Embryonic facial prominence (tissue), 1 donor: ENCODE results near the gene WWTR1.

Experiments used
- DNase-seq: peaks from one replicate; pipeline ENCODE4 v3.0.0-alpha.2; 2016; ENCODE audit errors: extremely low spot score

WWTR1 gene

GRCh38 chr3:149625795-149626194 lies 32.0 kb downstream of the WWTR1 start:
- DNase-seq, result no peak

DNA sequence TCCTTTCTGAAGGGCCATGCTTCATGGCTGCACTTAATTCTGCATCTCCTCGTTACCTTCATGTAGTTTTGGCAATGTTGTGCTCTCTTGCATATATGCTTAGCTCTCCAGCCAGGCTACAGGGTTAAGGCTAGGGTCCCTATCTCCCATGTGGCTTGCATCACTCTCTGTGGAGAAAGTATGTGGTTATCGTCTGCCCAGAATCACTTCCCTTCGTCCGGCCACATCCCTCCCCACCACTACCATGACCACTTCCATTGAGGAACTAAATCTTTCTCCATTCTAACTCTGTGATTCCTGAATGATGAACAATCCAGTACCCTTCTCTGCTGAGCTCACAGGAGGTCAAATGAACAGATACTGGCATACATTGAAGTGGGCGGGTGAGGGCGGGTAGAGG lies 34.0 kb downstream of the WWTR1 start:
- DNase-seq, result no peak

DNA sequence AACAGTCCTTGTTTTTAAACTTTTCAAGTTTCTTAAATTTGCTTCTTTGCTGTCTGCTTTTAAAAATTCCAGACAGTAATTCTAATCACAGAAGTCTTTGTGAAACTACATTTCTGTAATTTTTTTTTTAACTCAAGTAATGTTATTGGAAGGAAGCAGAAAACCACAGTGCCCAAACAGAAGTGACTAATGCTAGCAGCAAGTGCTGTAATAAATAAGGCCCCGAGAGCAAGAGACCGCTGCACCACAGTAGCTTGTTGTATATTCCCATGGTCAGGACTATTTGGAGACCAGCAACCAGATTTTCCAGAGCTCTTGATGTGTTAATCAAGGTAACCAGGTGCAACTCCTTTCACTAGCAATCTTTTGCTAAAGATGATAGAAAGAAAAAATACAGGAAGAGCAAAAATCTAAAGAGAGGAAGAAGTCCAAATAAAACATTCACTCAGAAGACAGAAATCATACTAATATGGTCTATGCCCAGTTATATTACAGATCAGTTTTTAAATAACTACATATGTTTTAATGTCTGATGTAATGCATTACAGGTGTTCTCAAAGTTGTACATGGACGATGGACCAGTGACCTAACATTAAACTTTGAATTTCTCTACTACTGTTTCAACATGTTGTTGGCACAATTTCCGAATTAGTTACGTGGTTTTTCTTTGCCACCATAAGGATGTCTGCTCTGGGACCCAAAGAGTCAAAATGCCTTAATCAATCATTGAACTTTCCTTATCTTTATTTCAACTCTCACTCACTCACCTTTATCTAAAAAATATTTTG lies 36.4 kb downstream of the WWTR1 start:
- DNase-seq, result no peak

DNA sequence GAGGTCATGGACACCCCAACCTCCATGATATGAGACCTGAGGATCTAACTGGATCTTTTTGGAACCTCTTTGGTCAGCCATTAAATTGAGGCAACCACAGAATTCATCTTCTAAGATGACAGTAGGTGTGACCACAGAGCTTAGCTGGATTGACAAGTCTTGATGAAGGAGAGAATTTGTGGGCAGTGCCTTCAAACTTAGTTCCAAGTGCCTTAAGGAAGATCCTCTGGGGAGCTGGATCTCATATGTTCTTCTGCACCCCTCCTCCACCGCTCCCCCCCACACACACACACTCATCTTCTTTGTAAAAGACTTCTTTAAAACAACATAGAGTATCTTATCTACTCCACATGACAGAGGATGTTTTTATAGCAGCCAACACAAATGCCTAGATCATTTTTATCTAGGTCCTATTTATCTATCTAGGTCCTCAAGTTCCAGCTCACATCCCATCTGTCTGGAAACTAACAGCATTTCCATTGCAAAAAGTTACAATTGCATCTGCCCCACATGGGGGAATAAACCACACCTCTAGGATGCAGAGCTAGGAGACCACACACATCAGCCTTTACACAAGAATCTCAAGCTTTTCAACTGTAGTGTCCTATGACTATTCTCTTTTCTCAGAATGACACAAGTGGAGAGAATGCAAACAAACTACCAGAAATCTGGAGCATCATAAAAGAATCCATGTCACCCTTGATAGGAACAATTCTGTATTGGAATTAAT lies 37.4 kb downstream of the WWTR1 start:
- no peak for DNase-seq

- DNase-seq, result no peak
These were observed 38.7 kb downstream of the WWTR1 start for GRCh38 chr3:149619136-149619535.

DNA sequence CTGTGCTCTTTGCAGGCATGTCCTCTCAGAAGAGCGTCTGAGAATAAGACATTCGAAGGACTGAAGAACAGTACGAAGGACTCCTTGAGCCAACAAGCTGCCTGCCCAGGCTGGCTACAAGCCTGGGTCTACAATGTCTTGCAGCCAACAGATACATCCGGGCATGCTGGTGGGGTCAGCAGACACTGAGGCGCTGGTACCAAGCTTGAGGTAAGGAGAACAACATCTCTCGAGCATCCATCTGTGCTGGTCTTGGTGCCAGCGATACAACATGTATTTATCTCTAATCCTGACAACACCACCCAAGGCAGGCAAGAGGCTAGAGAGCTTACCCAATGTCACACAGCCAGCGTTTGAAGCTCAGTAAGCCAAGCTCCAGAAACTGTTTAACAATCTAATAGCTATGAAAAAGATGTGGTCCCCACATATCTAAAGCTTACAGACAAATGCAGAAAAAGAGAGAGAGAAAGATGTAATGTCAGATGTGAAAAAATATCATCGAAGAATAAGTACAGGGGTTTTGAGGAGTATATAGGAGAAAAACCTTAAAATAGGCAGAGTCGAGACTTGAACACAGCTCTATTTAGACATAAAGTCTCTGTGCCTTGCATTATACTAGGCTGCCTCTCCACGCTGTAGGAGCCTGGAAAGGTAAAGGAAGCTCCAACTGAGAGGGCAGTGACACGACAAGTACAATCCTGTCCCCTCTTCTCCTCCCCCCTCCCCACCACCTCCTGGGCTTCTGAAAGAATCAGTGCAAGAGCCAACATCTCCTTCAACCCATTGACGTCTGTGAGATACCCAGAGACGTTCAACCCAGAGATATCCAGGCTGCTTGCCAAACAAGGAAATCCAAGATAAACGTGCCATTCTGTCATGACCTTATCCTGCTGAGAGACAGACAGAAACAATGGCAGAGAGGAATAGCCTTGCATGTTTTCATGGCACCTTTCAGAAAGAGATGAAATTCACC lies 39.4 kb downstream of the WWTR1 start:
- no peak for DNase-seq

DNA sequence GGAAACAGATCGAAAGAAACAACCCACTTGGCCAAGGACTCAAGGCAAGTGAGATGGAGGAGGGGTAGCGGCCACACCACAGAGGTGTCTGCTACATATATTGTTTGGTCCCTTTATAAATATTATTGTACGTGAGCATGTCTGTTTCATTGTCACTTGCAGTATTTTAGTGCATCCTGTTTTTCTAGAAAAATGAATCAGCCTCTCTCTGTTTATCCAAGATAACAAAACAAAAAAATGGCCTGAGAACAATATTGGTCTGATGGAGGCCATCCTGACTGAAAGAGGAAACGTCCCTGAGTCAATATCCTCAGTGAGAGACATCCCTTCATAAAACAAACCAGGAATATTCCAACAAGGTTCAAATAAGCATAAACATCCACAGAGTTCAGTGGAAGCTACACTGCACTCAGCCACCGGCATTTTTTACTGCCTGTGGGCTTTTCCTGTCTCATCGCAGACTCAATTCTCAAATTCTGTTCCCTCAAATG lies 42.0 kb downstream of the WWTR1 start:
- DNase-seq, result no peak

GRCh38 chr3:149613988-149614387 lies 43.8 kb downstream of the WWTR1 start:
- DNase-seq, result no peak

- no peak for DNase-seq
These were observed 45.4 kb downstream of the WWTR1 start for GRCh38 chr3:149612456-149612855.

GRCh38 chr3:149611149-149611548 lies 46.7 kb downstream of the WWTR1 start:
- DNase-seq, result no peak

- no peak for DNase-seq
These were observed 47.3 kb downstream of the WWTR1 start for GRCh38 chr3:149610351-149611105.

DNA sequence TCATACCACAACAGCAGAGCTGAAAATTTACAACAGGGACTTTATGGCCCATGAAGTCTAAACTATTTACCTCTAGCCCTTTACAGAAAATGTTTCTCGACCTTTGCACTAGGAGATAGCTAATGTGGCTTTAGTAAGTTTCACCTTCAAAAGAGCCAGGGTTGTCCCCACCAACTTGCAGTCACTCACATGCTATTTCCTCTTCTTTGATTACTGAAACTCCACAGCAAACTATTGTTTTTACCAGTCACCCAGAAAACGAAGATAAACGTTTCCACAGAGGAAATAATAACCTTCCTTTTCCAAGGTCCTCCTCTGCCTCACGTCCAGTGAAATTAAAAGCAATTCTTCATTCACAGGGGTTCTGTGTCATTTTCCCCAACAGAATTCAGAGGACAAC lies 48.2 kb downstream of the WWTR1 start:
- DNase-seq, result no peak

- no peak for DNase-seq
These were observed 48.8 kb downstream of the WWTR1 start for GRCh38 chr3:149608987-149609386.

GRCh38 chr3:149605902-149606301 lies 51.9 kb downstream of the WWTR1 start:
- DNase-seq, result no peak

GRCh38 chr3:149604125-149604875 lies 53.5 kb downstream of the WWTR1 start:
- no peak for DNase-seq

DNA sequence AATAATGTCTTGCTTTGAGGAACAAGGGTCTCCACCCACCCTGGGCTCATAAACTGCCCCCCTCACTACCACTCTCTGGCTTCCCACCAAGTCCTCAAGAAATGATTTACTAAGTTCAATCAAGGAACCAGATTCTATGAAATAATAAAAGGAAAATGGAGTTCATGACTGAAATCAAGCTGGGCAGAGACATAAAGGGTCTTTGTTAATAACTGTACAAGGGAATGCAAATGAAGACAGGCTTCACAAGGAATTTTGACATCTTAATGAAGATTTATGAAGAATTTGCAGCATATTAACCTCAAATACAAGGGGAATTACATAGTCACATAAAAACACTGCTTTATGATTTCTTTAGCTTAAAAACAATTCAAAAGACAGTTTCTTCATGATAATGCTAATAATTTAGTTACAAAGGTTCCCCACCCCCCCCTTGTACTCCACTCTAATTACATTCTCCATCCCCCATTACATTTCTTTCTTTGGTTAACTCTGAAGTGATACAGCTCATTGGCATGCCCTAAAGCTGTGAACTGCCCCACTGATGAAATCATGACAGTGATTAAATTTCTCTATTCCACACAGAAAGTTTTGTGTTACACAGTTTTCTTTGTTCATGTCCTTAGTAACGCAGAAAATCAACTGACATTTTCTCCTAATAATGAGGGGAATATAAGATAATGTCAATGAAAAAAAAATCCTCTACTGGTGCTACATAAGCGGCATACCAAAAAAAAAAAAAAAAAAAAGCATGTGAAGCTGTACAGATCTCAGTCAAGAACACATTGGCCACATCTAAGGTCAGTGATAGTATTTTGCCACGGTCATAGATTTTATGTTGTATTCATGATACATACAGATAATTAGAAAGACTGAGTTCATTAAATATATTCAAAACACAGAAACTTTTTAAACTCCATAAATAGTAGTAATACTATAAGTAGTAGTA lies 54.4 kb downstream of the WWTR1 start:
- DNase-seq, result no peak

GRCh38 chr3:149600634-149601033 lies 57.2 kb downstream of the WWTR1 start:
- no peak for DNase-seq

GRCh38 chr3:149599236-149599635 lies 58.6 kb downstream of the WWTR1 start:
- DNase-seq, result no peak

DNA sequence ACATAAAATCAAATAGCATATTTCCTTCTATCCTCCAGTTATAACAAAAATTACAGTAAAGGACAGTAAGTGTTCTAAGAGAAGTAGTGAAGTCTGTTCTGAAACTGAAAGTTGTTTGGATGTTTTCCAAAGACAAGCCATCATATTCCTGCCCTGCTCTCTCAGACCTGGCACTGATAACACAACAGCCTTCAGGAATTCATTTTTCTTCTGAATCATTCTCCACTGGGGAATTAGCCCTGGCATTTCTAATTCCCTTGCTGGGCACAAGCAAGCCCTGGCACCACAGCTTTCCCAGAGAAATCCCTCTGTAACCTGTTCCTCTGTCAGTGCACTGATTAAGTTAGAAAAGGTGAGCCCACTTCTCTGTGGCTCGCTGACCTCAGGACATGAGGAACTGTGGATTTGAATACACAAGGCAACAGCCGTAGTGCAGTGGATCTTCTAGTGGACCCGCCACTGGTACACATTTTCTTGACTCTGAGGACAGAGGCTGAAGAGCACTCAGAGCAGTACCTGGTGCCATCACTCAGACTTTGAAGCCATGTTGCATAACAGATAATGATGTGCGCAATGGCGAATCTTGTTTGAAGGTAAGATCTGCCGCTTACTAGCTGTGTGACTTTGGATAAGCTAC lies 61.6 kb downstream of the WWTR1 start:
- DNase-seq, result no peak
